Measurements from ENCODE around the gene SPIN2B.

DNA sequence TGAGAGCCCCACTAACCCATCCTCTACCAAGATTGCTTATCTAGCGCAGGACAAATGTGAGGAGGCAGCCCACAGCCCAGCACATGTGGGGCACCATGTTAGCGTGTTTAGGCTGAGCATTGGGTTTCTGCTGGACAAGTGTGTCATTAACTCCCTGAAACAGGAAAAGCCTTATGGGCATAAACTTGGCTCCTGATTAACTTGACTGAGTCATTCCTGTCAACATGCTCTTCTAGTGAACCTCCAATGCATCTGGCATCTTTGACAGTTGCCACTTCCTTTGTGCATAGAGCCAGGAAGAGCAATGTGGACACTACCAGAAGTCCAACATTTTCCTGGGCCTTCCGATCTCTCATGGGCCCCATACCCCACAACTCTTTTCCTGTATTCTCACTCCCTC is 13.4 kb upstream of the SPIN2B start:
- no peak for TF ChIP-seq CTCF (IDR thresholded peaks at IDR 0.05)
- no peak for TF ChIP-seq POLR2A (IDR thresholded peaks at IDR 0.05)
- TF ChIP-seq POLR2AphosphoS5 (IDR thresholded peaks at IDR 0.05): no peak
- no peak for TF ChIP-seq EP300 (IDR thresholded peaks at IDR 0.05)

Measured in upper lobe of left lung (tissue), 4 donors.